Measurements from ENCODE around the gene AAK1. TPM values are rescaled to one million over a fixed set of nuclear protein-coding genes. Genes with fewer than 3 reads are reported as not detected.

AAK1 gene
- total and polyA plus RNA-seq, 2 of the 13 experiments (the other 11 are each of a cell fraction or from before 2014, with no cell fraction given) = 9.8 to 10.3 TPM

- WGBS (ENCODE audit: low lambda C conversion rate) = 37% methylated on average over 1 of the region's 1 CpG
- intact Hi-C loops (cut with micrococcal nuclease; ENCODE audit: unreplicated experiment) = no loop called here
- FAIRE-seq = no peak
- Histone ChIP-seq H3K4me3 (replicated peaks in 1 of 3; ENCODE audit: insufficient read depth in 1 of 3, low read depth in 2 of 3, low read length in 3 of 3) (no peak overlapping the region), H3K9me3 (ENCODE audit: low read length) (no peaks in the 10 kb centered on the region), H3K36me3 (replicated peaks in 1 of 2; ENCODE audit: control insufficient read depth in 1 of 2, insufficient read depth in 2 of 2, low read length in 2 of 2) (no peaks in the 10 kb centered on the region), H3K4me1 (ENCODE audit: insufficient read depth, low read length) (peaks cover 40% of the 10 kb centered on the region), H4K20me1 (ENCODE audit: insufficient read depth, low read length) (no peaks in the 10 kb centered on the region), H3K27me3 (ENCODE audit: control insufficient read depth in 1 of 2, insufficient read depth in 2 of 2, low read length in 2 of 2) (peaks cover 0 to 7% of the 10 kb centered on the region in 2 experiments; a peak in 3 of 5 replicates), H3K4me2 (ENCODE audit: low read depth, low read length) (no peak overlapping the region), H3K27ac (ENCODE audit: extremely low read length, insufficient read depth, low read length) (no peak overlapping the region), H3K9ac (ENCODE audit: insufficient read depth, low read depth, low read length) (no peak overlapping the region), H3K79me2 (ENCODE audit: insufficient read depth, low read length) (no peaks in the 10 kb centered on the region), H2AFZ (ENCODE audit: low read length) (no peak overlapping the region)
- ChIA-PET CTCF (ENCODE audit: low intra/inter-chr PET ratio, low total read pairs) (no interaction called here), POLR2A (no interaction called here)
- BruUV-seq (replicated peaks) = no TSS peak
- DNase-seq (ENCODE audit: low spot score) = no peak
- ATAC-seq = no peak
- in situ Hi-C loops (cut with HindIII; ENCODE audit: extremely low pct_ligation_motif_present, low pct_unique_long_range_greater_than_20kb) = no loop called here
- TF ChIP-seq KIAA2018 (CRISPR knock-in tag; IDR thresholded peaks at IDR 0.05; ENCODE audit: borderline replicate concordance) (no peak), XRCC5 (optimal IDR thresholded peaks at IDR 0.05; ENCODE audit: low read length) (no peak), ATF7 (IDR thresholded peaks at IDR 0.05) (peak; percentile 78), ATF7 (CRISPR knock-in tag; IDR thresholded peaks at IDR 0.05) (no peak), ZKSCAN5 (CRISPR knock-in tag; IDR thresholded peaks at IDR 0.05) (no peak), FOXP1 (IDR thresholded peaks at IDR 0.05) (no peak), FOXP1 (CRISPR knock-in tag; IDR thresholded peaks at IDR 0.05) (no peak), CREB1 (IDR thresholded peaks at IDR 0.05) (0 out of 2 replicates have a peak, but pooled peaks have one; percentile 28), CREB1 (CRISPR knock-in tag; IDR thresholded peaks at IDR 0.05) (no peak), ZNF619 (CRISPR knock-in tag; IDR thresholded peaks at IDR 0.05) (no peak), SNAI1 (CRISPR knock-in tag; IDR thresholded peaks at IDR 0.05; ENCODE audit: borderline replicate concordance) (no peak), HDAC1 (CRISPR knock-in tag; IDR thresholded peaks at IDR 0.05) (no peak), ZNF451 (CRISPR knock-in tag; IDR thresholded peaks at IDR 0.05) (no peak), SIX4 (CRISPR knock-in tag; IDR thresholded peaks at IDR 0.05) (no peak), ZSCAN5A (CRISPR knock-in tag; IDR thresholded peaks at IDR 0.05; ENCODE audit: borderline replicate concordance) (no peak)
These were observed 39.0 kb upstream of the AAK1 start for GRCh38 chr2:69682525-69682924.
